Fibroblast of mammary gland (primary cell): Measurements from ENCODE around the gene RBKS.
"Not testable (repeated sequence)": the region's sequence is repeated elsewhere in the genome, so short reads cannot be mapped to it uniquely, and the experiment has no call there.

Experiments
- DNase-seq: peaks from one replicate; pipeline ENCODE4 v3.0.0-alpha.2; 2010; ENCODE audit warnings: low read depth
- H3K4me3 ChIP-seq: 2 replicates; pipeline ENCODE4 v1.5.1; 2011; ENCODE audit warnings: low read depth, mild to moderate bottlenecking, low read length, moderate library complexity; ENCODE audit not compliant: control insufficient read depth
- TF ChIP-seq, protein P1 (sequence below): conservative IDR thresholded peaks from 2 replicates; pipeline ENCODE4 v1.5.1; 2011; ENCODE audit warnings: low read depth, low read length, inconsistent platforms; ENCODE audit not compliant: control insufficient read depth, insufficient read depth

RBKS gene

DNA sequence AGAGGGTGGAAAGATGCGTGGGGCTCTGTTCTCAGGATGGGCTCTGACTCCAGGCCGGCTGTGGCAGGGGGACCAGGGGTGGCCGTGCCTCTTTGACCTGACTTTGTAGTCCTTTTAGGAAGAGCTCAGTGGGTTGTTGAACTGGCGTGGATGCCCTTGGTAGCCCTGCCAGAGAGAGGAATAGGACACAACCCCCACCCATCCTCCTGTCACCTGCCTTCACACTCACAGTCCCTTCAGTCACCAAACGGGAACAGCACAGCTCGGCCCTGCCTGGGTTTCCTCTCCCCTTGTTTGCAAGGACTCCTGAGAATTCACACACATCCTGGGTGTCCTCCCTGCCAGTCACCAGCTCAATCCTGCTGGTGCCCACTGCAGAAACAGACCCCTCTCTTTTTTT lies 138.8 kb downstream of the RBKS start:
- TF ChIP-seq, protein P1, sequence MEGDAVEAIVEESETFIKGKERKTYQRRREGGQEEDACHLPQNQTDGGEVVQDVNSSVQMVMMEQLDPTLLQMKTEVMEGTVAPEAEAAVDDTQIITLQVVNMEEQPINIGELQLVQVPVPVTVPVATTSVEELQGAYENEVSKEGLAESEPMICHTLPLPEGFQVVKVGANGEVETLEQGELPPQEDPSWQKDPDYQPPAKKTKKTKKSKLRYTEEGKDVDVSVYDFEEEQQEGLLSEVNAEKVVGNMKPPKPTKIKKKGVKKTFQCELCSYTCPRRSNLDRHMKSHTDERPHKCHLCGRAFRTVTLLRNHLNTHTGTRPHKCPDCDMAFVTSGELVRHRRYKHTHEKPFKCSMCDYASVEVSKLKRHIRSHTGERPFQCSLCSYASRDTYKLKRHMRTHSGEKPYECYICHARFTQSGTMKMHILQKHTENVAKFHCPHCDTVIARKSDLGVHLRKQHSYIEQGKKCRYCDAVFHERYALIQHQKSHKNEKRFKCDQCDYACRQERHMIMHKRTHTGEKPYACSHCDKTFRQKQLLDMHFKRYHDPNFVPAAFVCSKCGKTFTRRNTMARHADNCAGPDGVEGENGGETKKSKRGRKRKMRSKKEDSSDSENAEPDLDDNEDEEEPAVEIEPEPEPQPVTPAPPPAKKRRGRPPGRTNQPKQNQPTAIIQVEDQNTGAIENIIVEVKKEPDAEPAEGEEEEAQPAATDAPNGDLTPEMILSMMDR, result no peak
- H3K4me3 ChIP-seq, result no peak overlapping the region
- no peak for DNase-seq

DNA sequence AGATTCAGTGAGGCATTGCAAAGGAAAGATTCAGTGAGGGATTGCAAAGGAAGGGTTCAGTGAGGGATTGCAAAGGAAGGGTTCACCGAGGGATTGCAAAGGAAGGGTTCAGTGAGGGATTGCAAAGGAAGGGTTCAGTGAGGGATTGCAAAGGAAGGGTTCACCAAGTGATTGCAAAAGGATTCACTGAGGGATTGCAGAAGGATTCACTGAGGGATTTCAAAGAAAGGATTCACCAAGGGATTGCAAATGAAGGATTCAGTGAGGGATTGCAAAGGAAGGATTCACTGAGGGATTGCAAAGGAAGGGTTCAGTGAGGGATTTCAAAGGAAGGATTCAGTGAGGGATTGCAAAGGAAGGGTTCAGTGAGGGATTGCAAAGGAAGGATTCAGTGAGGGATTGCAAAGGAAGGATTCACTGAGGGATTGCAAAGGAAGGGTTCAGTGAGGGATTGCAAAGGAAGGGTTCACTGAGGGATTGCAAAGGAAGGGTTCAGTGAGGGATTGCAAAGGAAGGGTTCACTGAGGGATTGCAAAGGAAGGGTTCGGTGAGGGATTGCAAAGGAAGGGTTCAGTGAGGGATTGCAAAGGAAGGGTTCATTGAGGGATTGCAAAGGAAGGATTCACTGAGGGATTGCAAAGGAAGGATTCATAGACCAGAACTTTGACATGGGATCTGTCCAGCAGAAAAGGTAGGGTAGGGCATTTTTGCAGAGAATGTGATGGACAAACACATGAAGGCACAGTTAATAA lies 141.2 kb downstream of the RBKS start:
- DNase-seq, result not testable (repeated sequence)

DNA sequence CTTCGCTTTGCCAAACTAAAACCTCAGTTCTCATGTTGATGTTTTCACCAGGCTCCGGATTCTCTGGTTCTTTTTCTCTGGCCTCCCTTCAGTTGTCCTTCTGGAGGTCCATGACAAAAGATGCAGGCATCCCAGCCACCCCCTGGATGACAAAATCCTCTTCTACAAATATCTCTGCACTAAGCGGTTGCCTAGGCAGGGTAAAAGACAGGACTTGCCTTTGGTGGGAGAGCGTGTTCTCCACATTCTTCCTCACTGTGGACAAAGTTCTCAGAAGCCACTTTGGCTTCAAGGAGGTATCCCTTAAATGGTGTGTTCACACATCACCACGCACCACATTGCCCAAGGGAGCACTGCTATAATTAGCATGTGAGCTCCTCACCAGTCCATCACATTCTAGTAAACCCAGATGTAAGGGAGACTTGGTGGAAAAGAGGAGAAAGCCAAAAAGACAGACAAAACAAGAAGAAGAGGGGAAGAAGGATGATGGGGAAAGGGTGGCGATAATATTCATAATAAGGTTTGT lies 142.3 kb downstream of the RBKS start:
- TF ChIP-seq, protein P1, result no peak
- DNase-seq, result no peak
- no peak overlapping the region for H3K4me3 ChIP-seq

More for the DNA sequence above, 141.2 kb downstream of the RBKS start:
- H3K4me3 ChIP-seq, result not testable (repeated sequence)

DNA sequence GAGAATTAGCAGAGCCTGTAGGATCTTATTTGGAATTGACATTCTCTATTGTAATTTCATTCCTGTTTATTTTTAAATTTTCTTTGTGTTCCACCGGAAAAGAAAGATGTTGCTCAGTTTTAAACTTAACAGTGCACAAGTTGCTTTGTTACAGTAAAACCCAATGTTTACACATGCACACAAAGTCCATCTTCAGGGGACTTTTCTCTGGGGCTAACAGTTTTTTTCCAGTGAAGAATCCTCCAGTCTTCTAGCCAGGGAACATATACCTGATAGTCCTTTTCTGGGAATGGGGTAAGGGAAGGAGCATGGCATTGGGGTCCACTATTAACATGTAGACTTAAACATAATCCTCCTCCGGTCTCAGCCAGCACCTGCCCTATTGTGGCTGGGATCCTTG lies 143.9 kb downstream of the RBKS start:
- DNase-seq, result no peak
- no peak overlapping the region for H3K4me3 ChIP-seq
- TF ChIP-seq, protein P1, result no peak

DNA sequence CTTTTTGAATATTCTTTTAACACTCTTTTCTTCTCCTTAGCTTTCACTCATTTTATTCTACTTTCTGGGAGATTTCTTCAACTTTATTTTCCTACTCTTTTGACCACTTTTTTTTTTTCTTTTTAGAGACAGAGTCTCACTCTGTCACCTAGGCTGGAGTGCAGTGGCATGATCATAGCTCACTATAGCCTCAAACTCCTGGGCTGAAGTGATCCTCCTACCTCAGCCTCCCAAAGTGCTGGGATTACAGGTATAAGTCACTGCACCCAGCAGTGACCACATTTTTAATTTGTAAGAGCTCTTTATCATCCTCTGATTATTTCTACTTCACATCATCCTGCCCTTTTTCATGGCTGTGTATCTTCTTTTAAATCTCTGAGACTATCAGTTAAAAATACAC lies 144.7 kb downstream of the RBKS start:
- H3K4me3 ChIP-seq, DNase-seq: not testable (repeated sequence)

DNA sequence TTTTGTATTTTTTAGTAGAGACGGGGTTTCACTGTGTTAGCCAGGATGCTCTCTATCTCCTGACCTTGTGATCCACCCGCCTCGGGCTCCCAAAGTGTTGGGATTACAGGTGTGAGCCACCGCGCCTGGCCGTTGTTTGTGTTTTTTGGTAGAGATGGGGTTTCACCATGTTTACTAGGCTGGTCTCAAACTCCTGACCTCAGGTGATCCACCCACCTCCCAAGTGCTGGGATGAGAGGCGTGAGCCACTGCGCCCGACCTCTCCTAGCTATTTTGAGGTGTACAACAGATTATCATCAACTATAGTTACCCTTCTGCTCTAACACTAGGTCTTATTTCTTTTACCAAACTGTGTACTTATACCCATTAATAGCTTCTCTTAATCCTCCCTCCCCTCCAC lies 147.6 kb downstream of the RBKS start:
- TF ChIP-seq, protein P1, result no peak
- no peak for DNase-seq
- H3K4me3 ChIP-seq, result no peak overlapping the region

DNA sequence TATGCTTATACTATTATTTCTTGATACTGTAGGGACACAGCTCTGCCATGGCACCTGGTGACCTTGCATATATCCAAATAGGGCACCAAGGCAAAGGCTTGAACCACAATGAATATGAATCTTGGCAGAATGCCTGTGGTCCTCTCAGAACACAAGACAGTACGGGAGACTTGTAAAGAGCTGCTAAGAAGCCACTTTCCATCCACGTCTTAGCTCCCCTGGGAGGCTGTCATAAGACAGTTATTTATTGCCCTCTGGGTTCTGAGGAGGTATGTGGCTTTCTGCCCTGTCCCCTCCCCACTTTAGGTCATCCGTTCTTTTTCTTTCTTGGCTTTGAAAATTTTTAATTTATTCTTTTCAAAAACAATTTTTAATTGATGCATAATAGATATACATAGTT lies 148.5 kb downstream of the RBKS start:
- no peak overlapping the region for H3K4me3 ChIP-seq
- TF ChIP-seq, protein P1, result no peak
- no peak for DNase-seq

DNA sequence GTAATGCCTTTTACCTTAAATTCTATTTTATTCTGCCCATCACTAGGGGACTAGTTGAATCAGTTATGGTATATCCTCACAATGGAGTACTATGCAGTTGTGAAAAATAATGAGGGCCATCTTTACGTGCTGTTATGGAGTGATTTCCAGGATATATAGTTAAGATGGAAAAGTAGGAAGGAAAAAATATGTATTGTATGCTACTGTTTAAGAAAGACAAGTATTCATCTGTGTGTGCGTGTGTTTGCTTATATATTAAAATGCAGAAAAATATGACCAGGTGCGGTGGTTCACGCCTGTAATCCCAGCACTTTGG lies 151.2 kb downstream of the RBKS start:
- no peak for DNase-seq
- no peak overlapping the region for H3K4me3 ChIP-seq
- TF ChIP-seq, protein P1, result no peak
